Lower leg skin (tissue), 4 donors: ENCODE data around the gene CLSTN2. TPM values are rescaled to one million over a fixed set of nuclear protein-coding genes. Genes with fewer than 3 reads are reported as not detected.

Source experiments
- DNase-seq, 2 donors: peaks; one replicate each; pipeline ENCODE4 v3.0.0-alpha.2; 2019; ENCODE audit warnings: low spot score in 2 of 2
- H3K4me3 ChIP-seq: fragments of 200-600 bp; sonication (generic); 2 replicates; pipeline ENCODE4 v1.5.1; 2017; ENCODE audit warnings: mild to moderate bottlenecking, low read depth; ENCODE audit not compliant: poor library complexity, severe bottlenecking
- POLR2A ChIP-seq, 2 donors: fragments of 450-650 bp; IDR thresholded peaks; one replicate each; pipeline ENCODE4 v1.6.1; 2016 to 2017; ENCODE audit warnings: antibody characterized with exemption in 2 of 2, mild to moderate bottlenecking in 1 of 2, moderate library complexity in 1 of 2
- WGBS, 2 donors: methylation state at CpG; one replicate each; pipeline ENCODE4 v1.1.5; 2018; 5-methylcytosine and 5-hydroxymethylcytosine counted together
- intact Hi-C: fragments of 100-400 bp; cut with DNase I; formaldehyde crosslinking; loops from one replicate; pipeline ENCODE4 v1.15.0; 2023; ENCODE audit warnings: low total_unique reads
- total RNA-seq, 4 donors: library from RNA; depleted of rRNA; stranded (reverse); fragments of >200 nt; gene quantifications; one replicate each; pipeline ENCODE4 v1.1.0, GENCODE V29; 2016
- TF ChIP-seq, protein P1 (sequence below), 3 donors: fragments of 450-650 bp; IDR thresholded peaks; one replicate each; pipeline ENCODE4 v1.5.1; 2016; ENCODE audit warnings: antibody characterized with exemption in 3 of 3, mild to moderate bottlenecking in 3 of 3, moderate library complexity in 2 of 3

The CLSTN2 gene
- total RNA-seq, 4 donors from 2014 or later = 3.1 to 7.9 (median 4.7) TPM

DNA sequence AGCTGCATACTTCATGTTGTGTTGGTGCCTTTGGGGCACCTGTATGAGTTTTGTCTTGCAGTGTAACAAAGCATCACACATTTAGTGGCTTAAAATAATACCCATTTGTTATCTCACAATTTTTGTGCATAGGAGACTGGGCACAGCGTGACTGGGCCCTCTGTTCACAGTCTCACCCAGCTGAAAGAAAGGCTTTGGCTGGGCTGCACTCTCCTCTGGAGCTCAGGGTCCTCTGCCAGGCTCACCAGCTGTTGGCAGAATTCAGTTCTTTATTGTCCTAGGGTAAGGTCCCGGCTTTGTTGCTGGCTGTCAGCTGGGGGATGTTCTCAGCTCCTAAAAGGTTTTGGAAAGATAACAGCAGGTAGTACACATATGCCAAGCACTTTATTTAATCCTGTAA, 263.3 kb downstream of the CLSTN2 start:
- intact Hi-C loops = no loop called here
- DNase-seq = no peak
- WGBS, 2 donors = 84 to 88% methylated on average over 2 of the region's 2 CpGs
- H3K4me3 ChIP-seq = no peak overlapping the region
- no peak for TF ChIP-seq POLR2A (IDR thresholded peaks at IDR 0.05)
- TF ChIP-seq, protein P1, sequence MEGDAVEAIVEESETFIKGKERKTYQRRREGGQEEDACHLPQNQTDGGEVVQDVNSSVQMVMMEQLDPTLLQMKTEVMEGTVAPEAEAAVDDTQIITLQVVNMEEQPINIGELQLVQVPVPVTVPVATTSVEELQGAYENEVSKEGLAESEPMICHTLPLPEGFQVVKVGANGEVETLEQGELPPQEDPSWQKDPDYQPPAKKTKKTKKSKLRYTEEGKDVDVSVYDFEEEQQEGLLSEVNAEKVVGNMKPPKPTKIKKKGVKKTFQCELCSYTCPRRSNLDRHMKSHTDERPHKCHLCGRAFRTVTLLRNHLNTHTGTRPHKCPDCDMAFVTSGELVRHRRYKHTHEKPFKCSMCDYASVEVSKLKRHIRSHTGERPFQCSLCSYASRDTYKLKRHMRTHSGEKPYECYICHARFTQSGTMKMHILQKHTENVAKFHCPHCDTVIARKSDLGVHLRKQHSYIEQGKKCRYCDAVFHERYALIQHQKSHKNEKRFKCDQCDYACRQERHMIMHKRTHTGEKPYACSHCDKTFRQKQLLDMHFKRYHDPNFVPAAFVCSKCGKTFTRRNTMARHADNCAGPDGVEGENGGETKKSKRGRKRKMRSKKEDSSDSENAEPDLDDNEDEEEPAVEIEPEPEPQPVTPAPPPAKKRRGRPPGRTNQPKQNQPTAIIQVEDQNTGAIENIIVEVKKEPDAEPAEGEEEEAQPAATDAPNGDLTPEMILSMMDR (IDR thresholded peaks at IDR 0.05) = no peak

DNA sequence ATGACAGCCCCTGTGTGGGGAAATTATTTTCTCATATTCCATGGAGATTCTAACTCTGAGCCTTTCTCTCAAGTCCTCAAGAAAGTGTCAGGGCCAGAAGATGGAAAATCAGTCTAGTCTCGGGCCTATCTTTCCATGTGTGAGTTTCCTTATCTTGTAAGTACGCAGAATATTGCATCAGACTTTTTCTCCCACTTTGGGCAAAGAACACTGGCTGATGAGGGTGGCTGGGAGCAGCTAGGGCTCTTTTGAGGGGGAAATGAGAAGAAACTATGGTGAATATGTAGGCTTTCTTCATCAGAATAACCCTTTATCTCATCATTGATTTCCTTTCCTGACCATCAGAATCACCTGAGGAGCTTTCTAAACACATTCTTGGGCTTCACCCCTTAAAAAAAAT, 264.0 kb downstream of the CLSTN2 start:
- 92 to 94% methylated on average over 2 of the region's 2 CpGs for WGBS, 2 donors
- H3K4me3 ChIP-seq = no peak overlapping the region
- intact Hi-C loops = no loop called here
- TF ChIP-seq, protein P1 (IDR thresholded peaks at IDR 0.05) = no peak
- TF ChIP-seq POLR2A (IDR thresholded peaks at IDR 0.05) = no peak
- DNase-seq = no peak

DNA sequence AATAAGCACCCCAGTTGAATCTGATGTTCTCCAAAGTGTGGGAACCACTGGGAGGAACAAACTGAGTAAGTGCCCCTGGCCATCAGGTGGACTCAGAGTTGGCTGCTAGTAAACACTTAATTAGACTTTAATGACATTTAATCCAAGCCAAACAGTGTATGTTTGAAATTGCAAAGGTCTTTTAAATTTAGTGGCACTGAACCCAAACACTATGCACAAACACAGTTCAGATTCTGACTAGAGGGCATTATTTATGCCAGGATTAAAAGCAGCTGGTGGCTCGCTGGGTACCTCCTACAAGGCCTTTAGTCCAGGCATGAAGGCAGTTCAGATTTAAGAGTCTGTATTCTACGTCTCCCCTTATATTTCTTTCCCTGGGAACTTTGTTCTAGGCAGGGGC, 264.8 kb downstream of the CLSTN2 start:
- TF ChIP-seq, protein P1 (IDR thresholded peaks at IDR 0.05) = no peak
- no peak for TF ChIP-seq POLR2A (IDR thresholded peaks at IDR 0.05)

DNA sequence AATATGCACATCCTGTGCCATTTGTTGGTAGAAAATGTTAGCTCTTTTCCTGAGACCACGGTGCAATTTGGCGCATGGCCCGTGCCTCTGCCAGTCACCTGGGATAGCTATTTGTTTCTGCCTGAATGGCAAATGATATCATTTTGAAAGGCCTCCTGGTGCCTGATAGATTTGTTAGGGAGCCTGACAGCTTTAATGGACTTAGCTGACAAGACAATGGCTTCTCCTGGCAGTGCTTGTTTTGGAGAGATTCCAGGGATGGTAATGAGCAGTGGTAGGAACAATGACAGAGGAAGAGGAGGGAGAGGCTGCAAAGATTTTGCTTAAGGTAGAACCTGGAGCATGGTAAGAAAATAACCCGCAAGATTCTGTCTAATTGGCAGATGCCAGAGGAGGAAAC, 268.5 kb downstream of the CLSTN2 start:
- intact Hi-C loops = no loop called here
- TF ChIP-seq, protein P1 (IDR thresholded peaks at IDR 0.05) = no peak
- TF ChIP-seq POLR2A (IDR thresholded peaks at IDR 0.05) = no peak
- H3K4me3 ChIP-seq = no peak overlapping the region
- no peak for DNase-seq
- 53 to 55% methylated on average over 4 of the region's 4 CpGs for WGBS, 2 donors

More for the DNA sequence above, 264.8 kb downstream of the CLSTN2 start:
- no peak for DNase-seq
- H3K4me3 ChIP-seq = no peak overlapping the region
- intact Hi-C loops = no loop called here
- WGBS, 2 donors = 79 to 83% methylated on average over 2 of the region's 2 CpGs

DNA sequence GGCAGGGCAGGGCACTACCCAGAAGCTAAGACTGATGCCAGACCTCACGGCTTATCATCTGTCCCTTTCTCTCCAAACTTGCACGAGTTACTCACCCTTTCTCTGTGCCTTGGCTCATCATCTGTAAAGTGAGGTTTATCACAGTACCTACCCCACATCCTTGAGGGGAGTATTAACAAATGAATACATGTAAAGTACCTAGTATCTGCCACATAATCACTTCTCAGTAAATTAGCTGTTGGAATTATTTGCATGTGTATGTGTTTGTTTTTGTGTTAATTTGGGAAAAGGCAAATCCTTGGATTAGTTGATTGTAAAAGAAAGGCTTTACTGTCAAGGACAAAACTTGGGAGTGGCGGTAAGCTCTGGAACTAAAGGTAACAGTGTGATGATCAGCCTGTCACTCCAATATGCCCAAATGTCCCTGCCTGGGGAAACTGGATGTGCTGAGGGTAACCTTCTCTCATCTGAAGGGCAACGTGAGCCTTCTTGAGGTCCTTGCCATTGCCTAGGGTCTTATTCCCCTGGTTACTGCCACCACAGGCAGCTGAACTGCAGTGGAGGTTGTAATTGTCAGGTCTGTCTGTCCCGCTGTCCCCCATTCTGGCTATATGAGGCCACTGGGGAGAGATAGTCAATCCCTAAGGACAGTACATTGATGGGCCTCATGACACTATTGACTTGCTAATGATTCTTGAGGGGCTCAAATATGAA, 269.4 kb downstream of the CLSTN2 start:
- intact Hi-C loops = no loop called here
- 47 to 51% methylated on average over 5 of the region's 5 CpGs for WGBS, 2 donors
- TF ChIP-seq, protein P1 (IDR thresholded peaks at IDR 0.05) = no peak
- no peak for TF ChIP-seq POLR2A (IDR thresholded peaks at IDR 0.05)
- DNase-seq = no peak
- no peak overlapping the region for H3K4me3 ChIP-seq

DNA sequence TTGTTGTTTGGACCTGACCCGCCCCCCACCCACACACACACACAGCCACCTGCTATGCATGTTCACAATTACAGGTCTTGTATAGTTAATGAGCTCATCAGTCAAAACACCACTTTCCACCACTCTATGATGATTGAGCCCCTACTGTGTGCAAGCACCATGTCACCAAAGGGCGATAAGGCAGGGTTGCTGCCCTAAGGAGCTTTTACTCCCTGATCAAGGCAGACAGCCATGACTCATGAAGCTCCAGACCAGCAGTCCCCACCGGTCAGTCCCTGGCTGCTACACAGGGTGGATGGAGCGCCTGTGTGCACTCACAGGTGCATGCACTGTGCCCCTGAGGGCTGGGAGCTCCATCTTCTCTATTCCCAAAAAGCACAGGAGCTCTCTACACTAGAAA, 270.6 kb downstream of the CLSTN2 start:
- TF ChIP-seq, protein P1 (IDR thresholded peaks at IDR 0.05) = no peak
- 74 to 80% methylated on average over 4 of the region's 4 CpGs for WGBS, 2 donors
- intact Hi-C loops = no loop called here
- H3K4me3 ChIP-seq = no peak overlapping the region
- no peak for DNase-seq
